ENCODE results near the gene ADCY2.

Gene ADCY2

GRCh38 chr5:7690557-7690956 is 294.6 kb downstream of the ADCY2 start:
- H3K4me3 ChIP-seq (ENCODE audit: low read length), result no peak overlapping the region
- H3K9me3 ChIP-seq (ENCODE audit: control insufficient read depth, insufficient read depth, low read length), result no peaks in the 10 kb centered on the region
- no peaks in the 10 kb centered on the region for H3K27me3 ChIP-seq (ENCODE audit: control insufficient read depth, low read length)
- H3K36me3 ChIP-seq (ENCODE audit: control insufficient read depth, low read length), result no peaks in the 10 kb centered on the region
- no peaks in the 10 kb centered on the region for H3K79me2 ChIP-seq (ENCODE audit: control insufficient read depth, low read length)
- H3K4me1 ChIP-seq (ENCODE audit: control insufficient read depth, low read length), result no peaks in the 10 kb centered on the region
- no peaks in the 10 kb centered on the region for H4K20me1 ChIP-seq (ENCODE audit: control insufficient read depth, insufficient read depth, low read depth, low read length)
- no peaks in the 10 kb centered on the region for H3F3A ChIP-seq (ENCODE audit: control insufficient read depth, insufficient read depth)
- no peaks in the 10 kb centered on the region for H3K9me2 ChIP-seq (replicated peaks; ENCODE audit: control insufficient read depth, low read length)
- TF ChIP-seq CTCF (IDR thresholded peaks at IDR 0.05; ENCODE audit: low read depth, low read length, poor library complexity, severe bottlenecking), result no peak
- no peak for TF ChIP-seq EZH2phosphoT487 (IDR thresholded peaks at IDR 0.05; ENCODE audit: borderline replicate concordance, low read length)
- no peak overlapping the region for H3K27ac ChIP-seq (ENCODE audit: low read depth, low read length)
- H3K4me2 ChIP-seq (ENCODE audit: low read length), result no peak overlapping the region

- Histone ChIP-seq H3K4me1 (ENCODE audit: control insufficient read depth, low read length) (no peaks in the 10 kb centered on the region), H4K20me1 (ENCODE audit: control insufficient read depth, insufficient read depth, low read depth, low read length) (no peaks in the 10 kb centered on the region), H3K4me3 (ENCODE audit: low read length) (no peak overlapping the region), H3F3A (ENCODE audit: control insufficient read depth, insufficient read depth) (no peaks in the 10 kb centered on the region), H3K79me2 (ENCODE audit: control insufficient read depth, low read length) (no peaks in the 10 kb centered on the region), H3K27me3 (ENCODE audit: control insufficient read depth, low read length) (no peaks in the 10 kb centered on the region), H3K9me2 (replicated peaks; ENCODE audit: control insufficient read depth, low read length) (no peaks in the 10 kb centered on the region), H3K4me2 (ENCODE audit: low read length) (no peak overlapping the region), H3K27ac (ENCODE audit: low read depth, low read length) (no peak overlapping the region), H3K36me3 (ENCODE audit: control insufficient read depth, low read length) (no peaks in the 10 kb centered on the region), H3K9me3 (ENCODE audit: control insufficient read depth, insufficient read depth, low read length) (no peaks in the 10 kb centered on the region)
- TF ChIP-seq CTCF (IDR thresholded peaks at IDR 0.05; ENCODE audit: low read depth, low read length, poor library complexity, severe bottlenecking), result no peak
- TF ChIP-seq EZH2phosphoT487 (IDR thresholded peaks at IDR 0.05; ENCODE audit: borderline replicate concordance, low read length), result no peak
Observed at GRCh38 chr5:7705261-7705660, 309.3 kb downstream of the ADCY2 start.

GRCh38 chr5:7705736-7706135 is 309.8 kb downstream of the ADCY2 start:
- H3K27me3 ChIP-seq (ENCODE audit: control insufficient read depth, low read length), result no peaks in the 10 kb centered on the region
- no peaks in the 10 kb centered on the region for H3F3A ChIP-seq (ENCODE audit: control insufficient read depth, insufficient read depth)
- H4K20me1 ChIP-seq (ENCODE audit: control insufficient read depth, insufficient read depth, low read depth, low read length), result no peaks in the 10 kb centered on the region
- TF ChIP-seq CTCF (IDR thresholded peaks at IDR 0.05; ENCODE audit: low read depth, low read length, poor library complexity, severe bottlenecking) (no peak), EZH2phosphoT487 (IDR thresholded peaks at IDR 0.05; ENCODE audit: borderline replicate concordance, low read length) (no peak)
- H3K79me2 ChIP-seq (ENCODE audit: control insufficient read depth, low read length), result no peaks in the 10 kb centered on the region
- no peak overlapping the region for H3K27ac ChIP-seq (ENCODE audit: low read depth, low read length)
- no peak overlapping the region for H3K4me2 ChIP-seq (ENCODE audit: low read length)
- no peak overlapping the region for H3K4me3 ChIP-seq (ENCODE audit: low read length)
- no peaks in the 10 kb centered on the region for H3K36me3 ChIP-seq (ENCODE audit: control insufficient read depth, low read length)
- no peaks in the 10 kb centered on the region for H3K9me2 ChIP-seq (replicated peaks; ENCODE audit: control insufficient read depth, low read length)
- H3K4me1 ChIP-seq (ENCODE audit: control insufficient read depth, low read length), result no peaks in the 10 kb centered on the region
- no peaks in the 10 kb centered on the region for H3K9me3 ChIP-seq (ENCODE audit: control insufficient read depth, insufficient read depth, low read length)

GRCh38 chr5:7706256-7706655 is 310.3 kb downstream of the ADCY2 start:
- H3K27me3 ChIP-seq (ENCODE audit: control insufficient read depth, low read length), result no peaks in the 10 kb centered on the region
- no peaks in the 10 kb centered on the region for H3K4me1 ChIP-seq (ENCODE audit: control insufficient read depth, low read length)
- H3F3A ChIP-seq (ENCODE audit: control insufficient read depth, insufficient read depth), result no peaks in the 10 kb centered on the region
- no peaks in the 10 kb centered on the region for H3K36me3 ChIP-seq (ENCODE audit: control insufficient read depth, low read length)
- H3K4me3 ChIP-seq (ENCODE audit: low read length), result no peak overlapping the region
- no peaks in the 10 kb centered on the region for H4K20me1 ChIP-seq (ENCODE audit: control insufficient read depth, insufficient read depth, low read depth, low read length)
- no peaks in the 10 kb centered on the region for H3K9me3 ChIP-seq (ENCODE audit: control insufficient read depth, insufficient read depth, low read length)
- H3K9me2 ChIP-seq (replicated peaks; ENCODE audit: control insufficient read depth, low read length), result no peaks in the 10 kb centered on the region
- H3K4me2 ChIP-seq (ENCODE audit: low read length), result no peak overlapping the region
- no peak overlapping the region for H3K27ac ChIP-seq (ENCODE audit: low read depth, low read length)
- no peak for TF ChIP-seq CTCF (IDR thresholded peaks at IDR 0.05; ENCODE audit: low read depth, low read length, poor library complexity, severe bottlenecking)
- no peak for TF ChIP-seq EZH2phosphoT487 (IDR thresholded peaks at IDR 0.05; ENCODE audit: borderline replicate concordance, low read length)
- no peaks in the 10 kb centered on the region for H3K79me2 ChIP-seq (ENCODE audit: control insufficient read depth, low read length)

All from DOHH2 (cell line).